Adrenal gland (tissue), 12 donors: ENCODE data around the gene FAM167B. TPM values are rescaled to one million over a fixed set of nuclear protein-coding genes. Genes with fewer than 3 reads are reported as not detected.

Source experiments
- DNase-seq, 7 donors: peaks; one replicate each; pipeline ENCODE4 v3.0.0-alpha.2; 2019 to 2020
- H3K27ac ChIP-seq, 5 donors: fragments of 200-600 bp; sonication (generic) in 4 of 5; 1 replicate in 3 of 5; 2 replicates in 2 of 5; pipeline versions ENCODE4 v1.5.1 to v1.8.0; 2016 to 2020; ENCODE audit warnings: mild to moderate bottlenecking in 1 of 5
- H3K27me3 ChIP-seq: fragments of 200-600 bp; 2 replicates; pipeline ENCODE4 v1.8.0; 2021
- H3K36me3 ChIP-seq, 2 donors: fragments of 200-600 bp; replicated peaks in 1 of 2; 1 replicate in 1 of 2; 2 replicates in 1 of 2; pipeline versions ENCODE4 v1.5.1 to v1.8.0; 2018 to 2022
- H3K4me1 ChIP-seq, 2 donors: fragments of 200-600 bp; replicated peaks in 1 of 2; 1 replicate in 1 of 2; 2 replicates in 1 of 2; pipeline versions ENCODE4 v1.5.1 to v1.8.0; 2018 to 2021
- H3K4me3 ChIP-seq, 4 donors: fragments of 200-600 bp; sonication (generic) in 3 of 4; one replicate each; pipeline ENCODE4 v1.5.1; 2016 to 2018
- H3K9me3 ChIP-seq, 3 donors: fragments of 200-600 bp; sonication (generic) in 1 of 3; replicated peaks in 1 of 3; 1 replicate in 2 of 3; 2 replicates in 1 of 3; pipeline versions ENCODE4 v1.5.1 to v1.8.0; 2016 to 2021
- CTCF ChIP-seq, 6 experiments: fragments of 450-650 bp in 4 of 6; fragments of 200-600 bp in 2 of 6; sonication (generic) in 1 of 6; IDR thresholded peaks; 1 replicate in 5 of 6; 2 replicates in 1 of 6; pipeline versions ENCODE4 v1.5.1 to v1.8.0; 2016 to 2021; ENCODE audit warnings: antibody characterized with exemption in 6 of 6, mild to moderate bottlenecking in 2 of 6, moderate library complexity in 1 of 6
- POLR2A ChIP-seq, 2 donors: fragments of 450-650 bp; IDR thresholded peaks; one replicate each; pipeline ENCODE4 v1.6.1; 2017; ENCODE audit warnings: antibody characterized with exemption in 2 of 2, mild to moderate bottlenecking in 2 of 2, moderate library complexity in 1 of 2
- WGBS, 4 donors: extraction: QIAGEN DNeasy Blood & Tissue Kit in 2 of 4; methylation state at CpG; one replicate each; pipeline versions ENCODE4 v1.1.5 to v1.1.7; 2013 to 2017; 5-methylcytosine and 5-hydroxymethylcytosine counted together
- intact Hi-C, 2 donors: fragments of 100-400 bp; cut with DNase I; formaldehyde crosslinking; loops; one replicate each; pipeline versions ENCODE4 v1.14.1 to v1.15.0; 2022 to 2023
- polyA plus RNA-seq, 3 donors: library from polyadenylated mRNA; stranded (reverse); fragments of 200-250 nt in 2 of 3; fragments of 350-450 nt in 1 of 3; fragmentation: Illumina TruSeq in 1 of 3; extraction: RNeasy Lipid Tissue Mini Kit (QIAGEN cat#74804) in 1 of 3; gene quantifications; one replicate each; pipeline ENCODE4 v1.2.3, GENCODE V29; 2013 to 2014
- total RNA-seq, 9 donors: library from RNA; depleted of rRNA in 4 of 9; stranded (reverse); fragments of >200 nt in 4 of 9; fragments of 120-200 nt in 1 of 9; fragmentation: NEBNext Ultra II Directional in 1 of 9; extraction: Animal tissue kit (Norgen Biotek cat#: 25700) in 1 of 9; gene quantifications; one replicate each; pipeline versions ENCODE4 v1.1.0 to v1.2.4, GENCODE V29; 2013 to 2023
- donor health status: healthy with polysubstance abuse.
- donor health status: Bipolar disorder and iron deficiency.
- donor health status: DM: yes; HTN: yes; CAD: no.
- donor health status: DM: no; HTN: no; CAD: no.
- donor health status: DM: no; HTN: no; CAD: no.
- donor health status: DM: yes; HTN: yes; CAD: no.

The FAM167B gene
- total and polyA plus RNA-seq, 12 donors = 3.2 to 58.2 (median 26.3) TPM

GRCh38 chr1:32272557-32273390, 25.8 kb downstream of the FAM167B start:
- Histone ChIP-seq H3K9me3 (no peaks in the 10 kb centered on the region), H3K27me3 (peaks cover 3% of the 10 kb centered on the region), H3K27ac (no peak overlapping the region), H3K4me3 (no peak overlapping the region), H3K4me1 (no peaks in the 10 kb centered on the region), H3K36me3 (no peaks in the 10 kb centered on the region)
- intact Hi-C loops = no loop called here
- DNase-seq = no peak
- TF ChIP-seq CTCF (IDR thresholded peaks at IDR 0.05) (no peak), POLR2A (IDR thresholded peaks at IDR 0.05) (no peak)
- 75 to 79% (median 75%) methylated on average over 7 of the region's 7 CpGs for WGBS, 4 donors

GRCh38 chr1:32273391-32274208, 26.6 kb downstream of the FAM167B start:
- 57 to 66% (median 62%) methylated on average over 9 to 10 of the region's 10 CpGs for WGBS, 4 donors
- TF ChIP-seq POLR2A (IDR thresholded peaks at IDR 0.05) (no peak), CTCF (IDR thresholded peaks at IDR 0.05) (no peak)
- no peaks in the 10 kb centered on the region for H3K9me3 ChIP-seq
- no peak overlapping the region for H3K4me3 ChIP-seq
- no peak for DNase-seq
- intact Hi-C loops = no loop called here
- H3K4me1 ChIP-seq = no peaks in the 10 kb centered on the region
- no peaks in the 10 kb centered on the region for H3K36me3 ChIP-seq
- H3K27me3 ChIP-seq = peaks cover 3% of the 10 kb centered on the region
- no peak overlapping the region for H3K27ac ChIP-seq

DNA sequence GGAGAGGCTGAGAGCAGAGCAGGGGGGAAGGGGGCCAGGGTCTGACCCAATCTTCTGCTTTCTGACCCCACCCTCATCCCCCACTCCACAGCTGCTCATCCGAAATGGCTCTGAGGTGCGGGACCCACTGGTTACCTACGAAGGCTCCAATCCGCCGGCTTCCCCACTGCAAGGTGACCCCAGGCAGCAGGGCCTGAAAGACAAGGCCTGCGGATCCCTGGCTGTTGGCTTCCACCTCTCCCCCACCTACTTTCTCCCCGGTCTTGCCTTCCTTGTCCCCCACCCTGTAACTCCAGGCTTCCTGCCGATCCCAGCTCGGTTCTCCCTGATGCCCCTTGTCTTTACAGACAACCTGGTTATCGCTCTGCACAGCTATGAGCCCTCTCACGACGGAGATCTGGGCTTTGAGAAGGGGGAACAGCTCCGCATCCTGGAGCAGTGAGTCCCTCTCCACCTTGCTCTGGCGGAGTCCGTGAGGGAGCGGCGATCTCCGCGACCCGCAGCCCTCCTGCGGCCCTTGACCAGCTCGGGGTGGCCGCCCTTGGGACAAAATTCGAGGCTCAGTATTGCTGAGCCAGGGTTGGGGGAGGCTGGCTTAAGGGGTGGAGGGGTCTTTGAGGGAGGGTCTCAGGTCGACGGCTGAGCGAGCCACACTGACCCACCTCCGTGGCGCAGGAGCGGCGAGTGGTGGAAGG, 27.8 kb downstream of the FAM167B start:
- no peak for DNase-seq
- TF ChIP-seq POLR2A (IDR thresholded peaks at IDR 0.05) (no peak), CTCF (IDR thresholded peaks at IDR 0.05) (no peak)
- intact Hi-C loops = no loop called here
- no peak overlapping the region for H3K27ac ChIP-seq
- no peaks in the 10 kb centered on the region for H3K4me1 ChIP-seq
- H3K4me3 ChIP-seq = no peak overlapping the region
- WGBS, 4 donors = 77 to 86% (median 83%) methylated on average over 21 to 31 of the region's 31 CpGs
- H3K36me3 ChIP-seq = no peaks in the 10 kb centered on the region
- H3K27me3 ChIP-seq = peaks cover 3% of the 10 kb centered on the region
- no peaks in the 10 kb centered on the region for H3K9me3 ChIP-seq

DNA sequence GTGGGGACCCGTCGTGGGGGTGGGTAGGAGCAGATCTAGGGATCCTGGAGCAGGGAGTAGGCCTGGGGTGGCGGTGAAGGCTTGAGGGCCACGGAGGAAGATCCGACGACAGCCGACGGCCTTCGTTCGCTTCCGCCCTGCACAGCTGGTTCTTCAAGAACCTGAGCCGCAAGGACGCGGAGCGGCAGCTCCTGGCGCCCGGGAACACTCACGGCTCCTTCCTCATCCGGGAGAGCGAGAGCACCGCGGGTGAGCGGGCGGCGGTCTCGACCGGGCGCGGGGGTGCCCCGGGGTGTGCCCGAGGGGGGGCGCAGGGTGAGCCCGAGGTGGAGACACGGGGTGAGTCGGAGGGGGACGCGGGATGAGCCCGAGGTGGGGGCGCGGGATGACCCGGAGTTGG, 28.4 kb downstream of the FAM167B start:
- Histone ChIP-seq H3K36me3 (no peaks in the 10 kb centered on the region), H3K4me3 (peak overlapping the region in 1 of 4 donors; percentile 19), H3K4me1 (no peaks in the 10 kb centered on the region), H3K27ac (no peak overlapping the region), H3K9me3 (no peaks in the 10 kb centered on the region), H3K27me3 (peaks cover 3% of the 10 kb centered on the region)
- WGBS, 4 donors = 7 to 15% (median 11%) methylated on average over 4 to 41 of the region's 41 CpGs
- intact Hi-C loops = no loop called here
- DNase-seq = peak in 3 of 7 donors; percentile 34 to 54 (median 34)
- no peak for TF ChIP-seq CTCF (IDR thresholded peaks at IDR 0.05)
- no peak for TF ChIP-seq POLR2A (IDR thresholded peaks at IDR 0.05)
